ENCODE results near the gene PDCD7. TPM values are rescaled to one million over a fixed set of nuclear protein-coding genes. Genes with fewer than 3 reads are reported as not detected.

PDCD7 gene
- 14.0 and 22.6 TPM in 2 replicates for total RNA-seq

GRCh38 chr15:65133548-65134200 lies at the start of gene PDCD7:
PDCD7 (minus strand) TSS chr15:65133808; CDS start chr15:65133781, 27 bp downstream.

GRCh38 chr15:65115086-65115485 lies 18.5 kb downstream of the PDCD7 start, which contains the start of gene UBAP1L:
UBAP1L (minus strand) TSS chr15:65115200; CDS start chr15:65106215, 8,985 bp downstream.

GRCh38 chr15:65076486-65077290 lies 56.9 kb downstream of the PDCD7 start, which contains the start of gene KBTBD13:
KBTBD13 (plus strand) TSS chr15:65076746; CDS start chr15:65076816, 70 bp downstream.

GRCh38 chr15:65067645-65068402 lies 65.8 kb downstream of the PDCD7 start, which contains the start of gene RASL12:
RASL12 (minus strand) TSS chr15:65067991; CDS start chr15:65067835, 156 bp downstream.

Other genes starting within 250 kb of the PDCD7 start
- 4.5 and 4.6 TPM in 2 replicates for gene ANKDD1A, start 221.9 kb downstream of the PDCD7 start, total RNA-seq
- gene SPG21, start 143.9 kb downstream of the PDCD7 start, total RNA-seq: 95.4 and 99.3 TPM in 2 replicates
- 24.6 and 32.8 TPM in 2 replicates for gene MTFMT, start 104.2 kb downstream of the PDCD7 start, total RNA-seq
- not detected in 2 replicates for gene SLC51B, start 88.4 kb downstream of the PDCD7 start, total RNA-seq
- gene RASL12, start 65.8 kb downstream of the PDCD7 start, total RNA-seq: not detected in 2 replicates
- under 0.01 TPM in 1 of 2 replicates, not detected in the other for gene KBTBD13, start 57.1 kb downstream of the PDCD7 start, total RNA-seq
- 0.43 and 0.72 TPM in 2 replicates for gene UBAP1L, start 18.6 kb downstream of the PDCD7 start, total RNA-seq
- 30.1 and 32.8 TPM in 2 replicates for gene CLPX, start 51.5 kb upstream of the PDCD7 start, total RNA-seq
- gene CILP, start 77.7 kb upstream of the PDCD7 start, total RNA-seq: under 0.01 TPM in 1 of 2 replicates, not detected in the other
- 2.2 and 2.6 TPM in 2 replicates for gene PARP16, start 153.1 kb upstream of the PDCD7 start, total RNA-seq
- not detected in 2 replicates for gene RNU5A-1, start 162.2 kb upstream of the PDCD7 start, total RNA-seq
- gene RNU5B-1, start 170.9 kb upstream of the PDCD7 start, total RNA-seq: not detected in 2 replicates
- not detected in 2 replicates for gene IGDCC3, start 244.2 kb upstream of the PDCD7 start, total RNA-seq

Data from tracheal epithelial cell (primary cell).